ENCODE results near the gene IFNG. TPM values are rescaled to one million over a fixed set of nuclear protein-coding genes. Genes with fewer than 3 reads are reported as not detected.

Gene IFNG
- total RNA-seq, 1 donor from 2014 or later: not detected

- Histone ChIP-seq H3K27ac (ENCODE audit: low read depth, low read length) (no peak overlapping the region), H3K4me2 (ENCODE audit: low read length) (no peak overlapping the region), H3K36me3 (ENCODE audit: insufficient read depth, low read length) (no peaks in the 10 kb centered on the region), H2AFZ (ENCODE audit: low read depth, low read length) (no peak overlapping the region), H3K9me3 (ENCODE audit: insufficient read depth, low read depth, low read length) (no peaks in the 10 kb centered on the region), H3K79me2 (ENCODE audit: insufficient read depth, low read length) (no peaks in the 10 kb centered on the region), H3K4me3 (ENCODE audit: insufficient read depth, low read depth, low read length) (no peak overlapping the region), H3K4me1 (ENCODE audit: insufficient read depth, low read length) (no peaks in the 10 kb centered on the region), H3K27me3 (ENCODE audit: insufficient read depth, low read length) (peaks cover 17% of the 10 kb centered on the region), H3K9ac (ENCODE audit: low read length) (no peak overlapping the region), H4K20me1 (ENCODE audit: insufficient read depth, low read length) (no peaks in the 10 kb centered on the region)
- no peak for FAIRE-seq
- Mint-ChIP-seq H3K4me1 (ENCODE audit: low read depth, unreplicated experiment) (peaks cover 9% of the 10 kb centered on the region), H3K4me3 (ENCODE audit: unreplicated experiment) (no peak overlapping the region), H3K27me3 (ENCODE audit: low read depth, unreplicated experiment) (peaks cover 1% of the 10 kb centered on the region), H3K36me3 (ENCODE audit: low read depth, unreplicated experiment) (no peaks in the 10 kb centered on the region), H3K9me3 (ENCODE audit: unreplicated experiment) (no peaks in the 10 kb centered on the region), H3K27ac (ENCODE audit: unreplicated experiment) (no peak overlapping the region)
- DNase-seq (ENCODE audit: low read depth): no peak
- TF ChIP-seq, protein P1, sequence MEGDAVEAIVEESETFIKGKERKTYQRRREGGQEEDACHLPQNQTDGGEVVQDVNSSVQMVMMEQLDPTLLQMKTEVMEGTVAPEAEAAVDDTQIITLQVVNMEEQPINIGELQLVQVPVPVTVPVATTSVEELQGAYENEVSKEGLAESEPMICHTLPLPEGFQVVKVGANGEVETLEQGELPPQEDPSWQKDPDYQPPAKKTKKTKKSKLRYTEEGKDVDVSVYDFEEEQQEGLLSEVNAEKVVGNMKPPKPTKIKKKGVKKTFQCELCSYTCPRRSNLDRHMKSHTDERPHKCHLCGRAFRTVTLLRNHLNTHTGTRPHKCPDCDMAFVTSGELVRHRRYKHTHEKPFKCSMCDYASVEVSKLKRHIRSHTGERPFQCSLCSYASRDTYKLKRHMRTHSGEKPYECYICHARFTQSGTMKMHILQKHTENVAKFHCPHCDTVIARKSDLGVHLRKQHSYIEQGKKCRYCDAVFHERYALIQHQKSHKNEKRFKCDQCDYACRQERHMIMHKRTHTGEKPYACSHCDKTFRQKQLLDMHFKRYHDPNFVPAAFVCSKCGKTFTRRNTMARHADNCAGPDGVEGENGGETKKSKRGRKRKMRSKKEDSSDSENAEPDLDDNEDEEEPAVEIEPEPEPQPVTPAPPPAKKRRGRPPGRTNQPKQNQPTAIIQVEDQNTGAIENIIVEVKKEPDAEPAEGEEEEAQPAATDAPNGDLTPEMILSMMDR (IDR thresholded peaks at IDR 0.05; ENCODE audit: insufficient read depth, low read depth, low read length): no peak
- no peak for TF ChIP-seq EZH2 (IDR thresholded peaks at IDR 0.05; ENCODE audit: insufficient read depth, low read length)
Observed at GRCh38 chr12:68119250-68119649, 40.3 kb downstream of the IFNG start.

DNA sequence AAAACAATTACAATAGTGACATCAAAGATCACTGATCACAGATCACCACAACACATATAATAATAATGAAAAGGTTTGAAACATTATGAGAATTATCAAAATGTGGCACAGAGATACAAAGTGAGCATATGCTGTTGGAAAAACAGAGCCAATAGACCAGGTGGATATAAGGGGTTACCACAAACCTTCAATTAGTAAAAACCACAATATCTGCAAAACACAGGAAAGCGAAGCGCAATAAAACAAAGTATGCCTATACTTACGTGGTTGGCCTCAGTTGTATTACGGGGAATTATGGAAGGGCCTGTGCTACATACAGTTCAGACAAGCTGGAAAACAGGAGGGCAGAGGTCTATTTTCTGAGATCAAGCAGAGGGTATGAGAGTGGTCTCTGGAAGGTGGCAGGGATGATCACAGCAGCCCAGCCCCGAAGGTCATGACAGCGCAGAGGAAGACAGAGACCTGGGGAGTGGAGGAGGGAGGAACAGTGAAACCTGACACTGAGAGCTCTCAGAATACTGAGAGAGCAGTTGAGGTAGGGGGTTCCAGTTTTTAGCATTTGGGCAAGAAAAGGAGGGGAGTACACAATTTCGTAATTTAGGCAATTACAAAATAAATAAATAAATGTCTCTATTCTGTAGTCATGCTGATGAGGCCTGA lies 41.3 kb downstream of the IFNG start:
- no peaks in the 10 kb centered on the region for H3K9me3 Mint-ChIP-seq (ENCODE audit: unreplicated experiment)
- Histone ChIP-seq H3K9ac (ENCODE audit: low read length) (no peak overlapping the region), H3K36me3 (ENCODE audit: insufficient read depth, low read length) (no peaks in the 10 kb centered on the region), H3K4me2 (ENCODE audit: low read length) (no peak overlapping the region), H3K27me3 (ENCODE audit: insufficient read depth, low read length) (peaks cover 17% of the 10 kb centered on the region), H3K27ac (ENCODE audit: low read depth, low read length) (no peak overlapping the region), H4K20me1 (ENCODE audit: insufficient read depth, low read length) (no peaks in the 10 kb centered on the region), H2AFZ (ENCODE audit: low read depth, low read length) (no peak overlapping the region), H3K79me2 (ENCODE audit: insufficient read depth, low read length) (no peaks in the 10 kb centered on the region), H3K4me3 (ENCODE audit: insufficient read depth, low read depth, low read length) (no peak overlapping the region), H3K4me1 (ENCODE audit: insufficient read depth, low read length) (no peaks in the 10 kb centered on the region), H3K9me3 (ENCODE audit: insufficient read depth, low read depth, low read length) (no peaks in the 10 kb centered on the region)
- H3K36me3 Mint-ChIP-seq (ENCODE audit: low read depth, unreplicated experiment): no peaks in the 10 kb centered on the region
- no peak for TF ChIP-seq EZH2 (IDR thresholded peaks at IDR 0.05; ENCODE audit: insufficient read depth, low read length)
- FAIRE-seq (no peak), DNase-seq (ENCODE audit: low read depth) (no peak)
- H3K4me3 Mint-ChIP-seq (ENCODE audit: unreplicated experiment): no peak overlapping the region
- H3K27ac Mint-ChIP-seq (ENCODE audit: unreplicated experiment): no peak overlapping the region
- H3K27me3 Mint-ChIP-seq (ENCODE audit: low read depth, unreplicated experiment): peaks cover 1% of the 10 kb centered on the region
- H3K4me1 Mint-ChIP-seq (ENCODE audit: low read depth, unreplicated experiment): peaks cover 9% of the 10 kb centered on the region

DNA sequence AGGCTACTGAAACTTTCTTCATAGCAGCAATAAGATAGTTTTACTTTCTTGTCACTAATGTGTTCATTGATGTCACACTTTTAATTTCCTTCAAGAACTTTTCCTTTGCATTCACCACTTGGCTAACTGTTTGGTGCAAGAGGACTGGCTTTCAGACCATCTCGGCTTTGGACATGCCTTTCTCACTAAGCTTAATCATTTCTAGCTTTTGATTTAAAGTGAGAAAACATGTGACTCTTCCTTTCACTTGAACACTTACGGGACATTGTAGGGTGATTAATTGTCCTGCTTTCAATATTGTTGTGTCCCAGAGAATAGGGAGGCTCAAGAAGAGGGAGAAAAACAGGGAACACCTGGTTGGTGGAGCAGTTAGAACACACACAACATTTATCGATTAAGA lies 41.9 kb downstream of the IFNG start:
- no peak overlapping the region for H3K27ac Mint-ChIP-seq (ENCODE audit: unreplicated experiment)

More for the DNA sequence above, 41.9 kb downstream of the IFNG start:
- no peak overlapping the region for H2AFZ ChIP-seq (ENCODE audit: low read depth, low read length)
- DNase-seq (ENCODE audit: low read depth) (no peak), FAIRE-seq (no peak)
- no peak for TF ChIP-seq EZH2 (IDR thresholded peaks at IDR 0.05; ENCODE audit: insufficient read depth, low read length)
- TF ChIP-seq, protein P1 (IDR thresholded peaks at IDR 0.05; ENCODE audit: insufficient read depth, low read depth, low read length): no peak
- H3K9ac ChIP-seq (ENCODE audit: low read length): no peak overlapping the region
- H3K9me3 ChIP-seq (ENCODE audit: insufficient read depth, low read depth, low read length): no peaks in the 10 kb centered on the region
- H3K27ac ChIP-seq (ENCODE audit: low read depth, low read length): no peak overlapping the region
- no peaks in the 10 kb centered on the region for H3K36me3 ChIP-seq (ENCODE audit: insufficient read depth, low read length)
- H3K4me3 ChIP-seq (ENCODE audit: insufficient read depth, low read depth, low read length): no peak overlapping the region
- H3K27me3 Mint-ChIP-seq (ENCODE audit: low read depth, unreplicated experiment): peaks cover 1% of the 10 kb centered on the region
- H3K36me3 Mint-ChIP-seq (ENCODE audit: low read depth, unreplicated experiment): no peaks in the 10 kb centered on the region
- no peaks in the 10 kb centered on the region for H3K4me1 ChIP-seq (ENCODE audit: insufficient read depth, low read length)
- no peaks in the 10 kb centered on the region for H4K20me1 ChIP-seq (ENCODE audit: insufficient read depth, low read length)
- no peaks in the 10 kb centered on the region for H3K9me3 Mint-ChIP-seq (ENCODE audit: unreplicated experiment)
- peaks cover 17% of the 10 kb centered on the region for H3K27me3 ChIP-seq (ENCODE audit: insufficient read depth, low read length)
- H3K4me3 Mint-ChIP-seq (ENCODE audit: unreplicated experiment): no peak overlapping the region
- H3K4me2 ChIP-seq (ENCODE audit: low read length): no peak overlapping the region
- no peaks in the 10 kb centered on the region for H3K79me2 ChIP-seq (ENCODE audit: insufficient read depth, low read length)
- H3K4me1 Mint-ChIP-seq (ENCODE audit: low read depth, unreplicated experiment): peaks cover 9% of the 10 kb centered on the region
